Muscle layer of duodenum (tissue), 2 donors: Measurements from ENCODE around the gene METTL5.
A peak's percentile ranks its signal among the peaks of the same experiment; 100 is the strongest.
"Not testable (repeated sequence)": the region's sequence is repeated elsewhere in the genome, so short reads cannot be mapped to it uniquely, and the experiment has no call there.

Experiments
- H3K27ac ChIP-seq: one replicate; pipeline ENCODE4 v1.7.0; 2013; ENCODE audit warnings: mild to moderate bottlenecking, low read length
- H3K27me3 ChIP-seq: one replicate; pipeline ENCODE4 v1.7.0; 2013; ENCODE audit warnings: low read depth, mild to moderate bottlenecking, control low read depth, low read length
- H3K36me3 ChIP-seq, 2 donors: one replicate each; pipeline ENCODE4 v1.7.0; 2013; ENCODE audit warnings: low read length in 2 of 2, control low read depth in 1 of 2, mild to moderate bottlenecking in 1 of 2; ENCODE audit not compliant: insufficient read depth in 2 of 2, control insufficient read depth in 1 of 2
- H3K4me1 ChIP-seq, 2 donors: one replicate each; pipeline ENCODE4 v1.7.0; 2013; ENCODE audit warnings: low read length in 2 of 2, mild to moderate bottlenecking in 2 of 2, control low read depth in 1 of 2, moderate library complexity in 1 of 2; ENCODE audit not compliant: insufficient read depth in 2 of 2, control insufficient read depth in 1 of 2
- H3K4me3 ChIP-seq, 2 donors: one replicate each; pipeline ENCODE4 v1.7.0; 2013; ENCODE audit warnings: low read length in 2 of 2, low read depth in 1 of 2, mild to moderate bottlenecking in 1 of 2
- H3K9me3 ChIP-seq, 2 donors: one replicate each; pipeline ENCODE4 v1.7.0; 2013; ENCODE audit warnings: low read length in 2 of 2, control low read depth in 1 of 2, mild to moderate bottlenecking in 1 of 2; ENCODE audit not compliant: control insufficient read depth in 1 of 2
- donor health status: healthy.

METTL5 gene

GRCh38 chr2:169853041-169853668 lies 28.4 kb upstream of the METTL5 start:
- H3K4me3 ChIP-seq = no peak overlapping the region

GRCh38 chr2:169849710-169850109 lies 25.0 kb upstream of the METTL5 start:
- Histone ChIP-seq H3K4me1 (peaks cover 0 to 13% of the 10 kb centered on the region in 2 donors), H3K36me3 (no peaks in the 10 kb centered on the region), H3K9me3 (no peaks in the 10 kb centered on the region), H3K4me3 (no peak overlapping the region), H3K27me3 (no peaks in the 10 kb centered on the region), H3K27ac (no peak overlapping the region)

More at GRCh38 chr2:169853041-169853668, 28.4 kb upstream of the METTL5 start:
- H3K4me1 ChIP-seq = peaks cover 0 to 13% of the 10 kb centered on the region in 2 donors
- H3K27me3 ChIP-seq = no peaks in the 10 kb centered on the region
- no peak overlapping the region for H3K27ac ChIP-seq
- H3K36me3 ChIP-seq = no peaks in the 10 kb centered on the region
- H3K9me3 ChIP-seq = no peaks in the 10 kb centered on the region

GRCh38 chr2:169848959-169849693 lies 24.4 kb upstream of the METTL5 start:
- H3K36me3 ChIP-seq, H3K27ac ChIP-seq, H3K4me3 ChIP-seq, H3K9me3 ChIP-seq, H3K27me3 ChIP-seq: not testable (repeated sequence)
- H3K4me1 ChIP-seq = peaks cover 0 to 13% of the 10 kb centered on the region in 2 donors

GRCh38 chr2:169845016-169845415 lies 20.3 kb upstream of the METTL5 start:
- Histone ChIP-seq H3K9me3 (no peaks in the 10 kb centered on the region), H3K36me3 (no peaks in the 10 kb centered on the region), H3K4me3 (no peak overlapping the region), H3K27ac (no peak overlapping the region), H3K4me1 (peaks cover 0 to 22% of the 10 kb centered on the region in 2 donors), H3K27me3 (no peaks in the 10 kb centered on the region)

DNA sequence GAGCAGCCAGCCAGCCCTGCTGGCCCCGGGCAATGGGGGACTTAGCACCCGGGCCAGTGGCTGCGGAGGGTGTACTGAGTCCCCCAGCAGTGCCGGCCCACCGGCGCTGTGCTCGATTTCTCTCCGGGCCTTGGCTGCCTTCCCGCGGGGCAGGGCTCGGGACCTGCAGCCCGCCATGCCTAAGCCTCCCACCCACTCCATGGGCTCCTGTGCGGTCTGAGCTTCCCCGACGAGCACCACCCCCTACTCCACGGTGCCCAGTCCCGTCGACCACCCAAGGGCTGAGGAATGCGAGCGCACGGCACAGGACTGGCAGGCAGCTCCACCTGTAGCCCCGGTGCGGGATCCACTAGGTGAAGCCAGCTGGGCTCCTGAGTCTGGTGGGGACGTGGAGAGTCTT lies 16.9 kb upstream of the METTL5 start:
- H3K9me3 ChIP-seq, H3K27me3 ChIP-seq, H3K4me3 ChIP-seq, H3K36me3 ChIP-seq, H3K27ac ChIP-seq: not testable (repeated sequence)
- H3K4me1 ChIP-seq = peaks cover 0 to 20% of the 10 kb centered on the region in 2 donors

GRCh38 chr2:169840747-169841142 lies 16.0 kb upstream of the METTL5 start:
- Histone ChIP-seq H3K4me3 (no peak overlapping the region), H3K27ac (no peak overlapping the region), H3K27me3 (no peaks in the 10 kb centered on the region), H3K9me3 (no peaks in the 10 kb centered on the region), H3K36me3 (no peaks in the 10 kb centered on the region), H3K4me1 (peaks cover 0 to 20% of the 10 kb centered on the region in 2 donors)

GRCh38 chr2:169839954-169840746 lies 15.4 kb upstream of the METTL5 start:
- Histone ChIP-seq H3K36me3 (no peaks in the 10 kb centered on the region), H3K4me1 (peaks cover 0 to 20% of the 10 kb centered on the region in 2 donors), H3K27ac (no peak overlapping the region), H3K27me3 (no peaks in the 10 kb centered on the region), H3K9me3 (no peaks in the 10 kb centered on the region), H3K4me3 (no peak overlapping the region)

GRCh38 chr2:169838743-169839489 lies 14.2 kb upstream of the METTL5 start:
- H3K4me1 ChIP-seq = peaks cover 0 to 20% of the 10 kb centered on the region in 2 donors

DNA sequence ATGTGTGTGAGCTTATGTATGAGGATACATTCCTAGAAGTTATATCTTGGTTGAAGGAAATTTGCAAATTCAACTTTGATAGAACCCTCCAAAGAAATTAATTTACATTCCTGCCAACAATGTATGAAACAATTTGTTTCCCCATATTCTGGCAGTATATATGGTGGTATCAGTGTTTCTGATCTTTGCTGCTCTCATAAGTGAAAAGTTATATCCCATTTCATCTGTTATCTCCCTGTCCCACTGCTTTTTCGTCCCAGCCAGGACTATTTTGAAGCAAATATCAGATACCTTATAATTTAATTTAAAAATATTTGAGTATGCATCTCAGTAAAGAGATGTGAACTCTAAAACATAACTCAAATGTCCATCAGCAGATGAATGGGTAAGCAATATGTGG lies 9.7 kb upstream of the METTL5 start:
- Histone ChIP-seq H3K36me3 (no peaks in the 10 kb centered on the region), H3K27me3 (no peaks in the 10 kb centered on the region), H3K27ac (no peak overlapping the region), H3K4me3 (no peak overlapping the region), H3K9me3 (no peaks in the 10 kb centered on the region), H3K4me1 (peaks cover 6 to 29% of the 10 kb centered on the region in 2 donors)

More at GRCh38 chr2:169838743-169839489, 14.2 kb upstream of the METTL5 start:
- H3K27ac ChIP-seq = no peak overlapping the region
- H3K4me3 ChIP-seq = no peak overlapping the region
- H3K27me3 ChIP-seq = no peaks in the 10 kb centered on the region
- no peaks in the 10 kb centered on the region for H3K9me3 ChIP-seq
- H3K36me3 ChIP-seq = no peaks in the 10 kb centered on the region

DNA sequence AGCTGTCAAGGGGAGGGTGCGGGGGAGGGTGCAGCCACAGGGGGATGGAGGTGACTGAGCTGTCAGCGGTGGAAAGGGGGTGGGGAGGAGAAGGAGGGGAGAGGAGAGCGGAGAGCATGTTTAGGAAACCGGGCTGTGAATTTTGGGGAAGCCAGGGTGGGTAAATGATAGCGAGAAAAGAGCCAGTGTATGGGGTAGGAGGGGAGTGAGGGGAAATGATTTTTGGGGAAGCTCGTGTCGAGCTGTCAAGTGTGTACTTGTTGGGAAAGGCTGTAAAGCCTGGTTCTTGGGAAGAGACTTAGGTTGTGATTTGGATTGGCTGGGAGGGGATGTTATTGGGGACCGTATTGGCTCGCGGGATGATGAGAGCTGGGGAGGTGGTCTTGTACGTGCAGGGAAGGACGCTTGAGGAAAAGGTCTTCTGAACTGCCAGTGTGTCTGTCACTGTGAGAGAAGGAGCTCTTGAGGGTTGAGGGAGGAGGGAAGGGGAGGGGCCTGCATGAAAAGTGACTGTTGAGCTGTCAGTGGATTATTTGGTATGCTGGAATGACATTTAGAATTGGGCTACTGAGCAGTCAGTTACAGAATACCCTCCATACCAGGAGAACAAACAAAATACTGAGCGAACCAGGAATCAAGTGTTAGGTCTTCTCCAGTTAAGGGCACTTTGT lies 3.6 kb upstream of the METTL5 start:
- peak overlapping the region; percentile 67 for H3K27ac ChIP-seq
- no peaks in the 10 kb centered on the region for H3K36me3 ChIP-seq
- peaks cover 13 to 40% of the 10 kb centered on the region in 2 donors for H3K4me1 ChIP-seq
- no peaks in the 10 kb centered on the region for H3K9me3 ChIP-seq
- H3K4me3 ChIP-seq = peak overlapping the region; percentile 94
- H3K27me3 ChIP-seq = no peaks in the 10 kb centered on the region
